ENCODE data around the gene PIH1D2.
"Not testable (repeated sequence)": the region's sequence is repeated elsewhere in the genome, so short reads cannot be mapped to it uniquely, and the experiment has no call there.

Gene PIH1D2

GRCh38 chr11:112050721-112051120, 23.1 kb downstream of the PIH1D2 start:
- no peak for DNase-seq

GRCh38 chr11:112049777-112050176, 24.0 kb downstream of the PIH1D2 start:
- DNase-seq: no peak

- not testable (repeated sequence) for DNase-seq
These were observed 25.6 kb downstream of the PIH1D2 start for GRCh38 chr11:112048256-112048655.

- not testable (repeated sequence) for DNase-seq
These were observed 27.2 kb downstream of the PIH1D2 start for GRCh38 chr11:112046647-112047046.

- DNase-seq: no peak
These were observed 28.9 kb downstream of the PIH1D2 start for GRCh38 chr11:112044961-112045360.

- no peak for DNase-seq
These were observed 30.9 kb downstream of the PIH1D2 start for GRCh38 chr11:112042961-112043304.

GRCh38 chr11:112042161-112042960, 31.5 kb downstream of the PIH1D2 start:
- no peak for DNase-seq

- DNase-seq: no peak
These were observed 36.3 kb downstream of the PIH1D2 start for GRCh38 chr11:112037527-112037926.

- no peak for DNase-seq
These were observed 39.9 kb downstream of the PIH1D2 start for GRCh38 chr11:112033902-112034301.

- DNase-seq: no peak
These were observed 44.4 kb downstream of the PIH1D2 start for GRCh38 chr11:112029460-112029859.

- DNase-seq: not testable (repeated sequence)
These were observed 46.9 kb downstream of the PIH1D2 start for GRCh38 chr11:112026784-112027410.

- DNase-seq: no peak
These were observed 48.1 kb downstream of the PIH1D2 start for GRCh38 chr11:112025707-112026106.

GRCh38 chr11:112024773-112025678, 48.8 kb downstream of the PIH1D2 start, which contains the start of gene DLAT:
TSS of gene DLAT (plus strand) at chr11:112025408. CDS start at chr11:112025473, 65 bp downstream.
- peak in 1 of 2 experiments; percentile 41 for DNase-seq

- DNase-seq: no peak
These were observed 49.5 kb downstream of the PIH1D2 start for GRCh38 chr11:112024178-112024772.

- no peak for DNase-seq
These were observed 50.7 kb downstream of the PIH1D2 start for GRCh38 chr11:112023104-112023503.

- DNase-seq: no peak
These were observed 54.8 kb downstream of the PIH1D2 start for GRCh38 chr11:112019066-112019465.

Measured in cerebellar nuclear complex (tissue), 1 donor.